Measurements from ENCODE around the gene HLA-DQB1.
A peak's percentile ranks its signal among the peaks of the same experiment; 100 is the strongest.

HLA-DQB1 gene

DNA sequence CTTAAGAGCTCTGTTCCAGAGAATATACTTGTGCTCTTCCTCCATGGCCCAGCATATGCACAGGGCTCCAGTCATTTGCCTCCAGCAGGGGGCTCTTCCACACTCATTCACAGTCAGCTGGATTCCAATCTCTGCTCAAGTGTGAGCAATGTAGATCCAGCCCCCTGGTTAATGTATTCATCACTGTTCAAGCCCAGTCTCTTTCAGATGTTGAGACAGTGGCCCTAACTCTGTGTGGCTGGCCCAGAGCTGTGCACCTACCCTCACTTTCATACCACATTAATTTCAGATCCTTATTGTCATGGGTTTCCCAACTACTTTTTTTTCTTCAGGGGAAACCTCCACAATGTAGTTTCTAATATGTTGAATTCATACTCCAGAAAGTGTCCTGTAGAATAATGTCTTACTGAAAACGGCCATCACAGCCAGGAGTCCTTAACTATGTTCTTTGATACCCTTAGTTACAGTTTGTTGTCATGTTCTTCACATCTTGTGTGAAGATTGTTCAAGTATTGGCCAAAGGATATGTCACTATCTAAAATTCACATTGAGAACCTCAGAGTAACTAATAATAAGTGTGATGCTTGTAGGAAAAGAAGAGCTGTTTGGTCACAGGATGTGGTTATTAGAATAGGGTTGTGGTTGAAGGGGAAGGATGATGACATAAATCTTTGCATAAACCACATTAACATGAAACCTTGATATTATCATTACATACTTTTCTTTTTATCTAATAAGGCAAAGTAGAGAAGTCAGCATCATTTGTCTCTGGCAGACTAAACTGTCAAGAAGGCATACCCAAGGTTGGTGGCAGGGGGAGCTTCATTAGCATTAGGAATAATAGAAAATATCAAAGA lies 43.7 kb downstream of the HLA-DQB1 start:
- H3K4me1 Mint-ChIP-seq, result peaks cover 37% of the 10 kb centered on the region
- H3K27ac Mint-ChIP-seq, result peak overlapping the region; percentile 89
- H3K9me3 Mint-ChIP-seq, result peaks cover 5% of the 10 kb centered on the region
- peak; percentile 10 to 69 for DNase-seq (ENCODE audit: low spot score in 2 of 2)
- peak; percentile 91 for ATAC-seq
- peaks cover 7% of the 10 kb centered on the region for H3K36me3 Mint-ChIP-seq
- peak overlapping the region; percentile 23 for H3K4me3 Mint-ChIP-seq

DNA sequence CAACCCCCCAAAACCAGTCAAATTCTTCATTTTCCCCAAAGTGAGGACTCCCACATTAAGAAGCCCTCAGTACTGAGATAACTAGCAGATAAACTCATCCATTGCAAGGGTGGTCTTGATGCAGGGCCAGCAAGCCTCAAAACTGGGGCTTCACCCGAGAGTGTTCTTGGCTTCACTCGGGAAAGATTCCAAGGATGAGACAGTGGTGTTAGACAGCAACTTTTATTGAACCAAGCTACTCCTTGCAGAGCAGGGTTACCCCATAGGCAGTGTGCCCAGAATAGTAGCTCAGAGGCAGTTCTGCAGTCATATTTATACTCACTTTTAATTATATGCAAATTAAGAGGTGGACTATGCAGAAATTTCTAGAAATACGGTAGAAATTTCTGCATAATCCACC lies 45.1 kb downstream of the HLA-DQB1 start:
- H3K36me3 Mint-ChIP-seq, result peaks cover 7% of the 10 kb centered on the region
- H3K4me1 Mint-ChIP-seq, result peaks cover 35% of the 10 kb centered on the region
- H3K4me3 Mint-ChIP-seq, result no peak overlapping the region
- ATAC-seq (no peak), DNase-seq (ENCODE audit: low spot score in 2 of 2) (no peak)
- no peak overlapping the region for H3K27ac Mint-ChIP-seq
- H3K9me3 Mint-ChIP-seq, result peaks cover 5% of the 10 kb centered on the region

DNA sequence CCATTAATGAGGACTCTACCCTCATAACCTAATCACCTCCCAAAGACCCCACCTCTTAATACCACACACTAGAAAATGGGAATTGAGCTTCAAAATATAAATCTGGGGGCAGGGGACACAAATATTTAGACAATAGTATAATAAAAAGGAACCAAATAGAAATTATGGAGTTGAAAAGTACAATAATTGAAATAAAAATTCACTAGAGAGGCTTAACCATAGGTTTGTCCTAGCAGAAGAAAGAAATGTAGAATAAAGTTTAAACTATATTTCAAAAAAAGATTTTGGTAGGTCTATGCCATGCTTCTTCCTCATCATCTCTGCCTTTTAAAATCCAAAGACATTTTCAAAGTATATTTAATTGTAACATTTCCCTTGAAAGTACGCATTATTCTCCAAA lies 48.7 kb downstream of the HLA-DQB1 start:
- H3K4me1 Mint-ChIP-seq, result peaks cover 20% of the 10 kb centered on the region
- ATAC-seq, result no peak

DNA sequence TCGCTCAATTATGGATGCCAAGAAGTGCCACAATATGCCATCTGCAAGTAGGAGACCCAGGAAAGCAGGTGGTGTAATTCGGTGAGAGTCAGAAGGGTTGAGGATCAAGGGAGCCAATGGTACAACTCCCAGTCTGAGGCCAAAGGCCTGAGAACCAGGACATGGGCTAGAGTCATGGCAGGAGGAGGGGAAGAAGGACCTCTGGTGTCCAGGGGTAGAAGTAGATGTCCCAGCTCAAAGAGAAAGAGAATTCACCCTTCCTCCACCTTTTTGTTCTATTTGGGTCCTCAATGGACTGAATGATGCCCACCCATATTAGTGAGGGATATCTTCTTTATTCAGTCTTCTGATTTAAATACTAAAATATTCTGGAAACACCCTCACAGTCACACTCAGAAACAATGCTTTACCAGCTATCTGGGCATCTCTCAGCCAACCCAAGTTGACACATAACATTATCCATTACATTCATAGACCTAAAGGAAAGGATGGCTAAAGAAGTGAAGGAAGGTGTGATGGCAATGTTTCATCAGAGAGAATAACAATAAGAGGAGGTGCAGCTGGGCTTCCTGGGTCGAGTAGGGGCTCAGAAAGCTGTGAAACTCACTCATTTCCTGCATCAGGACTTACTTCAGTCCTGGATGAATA lies 50.4 kb downstream of the HLA-DQB1 start:
- Mint-ChIP-seq H3K4me1 (peaks cover 9% of the 10 kb centered on the region), H3K9me3 (peaks cover 5% of the 10 kb centered on the region), H3K4me3 (no peak overlapping the region), H3K27ac (peak overlapping the region; percentile 24), H3K36me3 (no peaks in the 10 kb centered on the region)
- ATAC-seq (no peak), DNase-seq (ENCODE audit: low spot score in 2 of 2) (no peak)

More for the DNA sequence above, 48.7 kb downstream of the HLA-DQB1 start:
- no peak for DNase-seq (ENCODE audit: low spot score in 2 of 2)
- H3K4me3 Mint-ChIP-seq, result no peak overlapping the region
- H3K27ac Mint-ChIP-seq, result no peak overlapping the region
- H3K9me3 Mint-ChIP-seq, result peaks cover 5% of the 10 kb centered on the region
- peaks cover 1% of the 10 kb centered on the region for H3K36me3 Mint-ChIP-seq

DNA sequence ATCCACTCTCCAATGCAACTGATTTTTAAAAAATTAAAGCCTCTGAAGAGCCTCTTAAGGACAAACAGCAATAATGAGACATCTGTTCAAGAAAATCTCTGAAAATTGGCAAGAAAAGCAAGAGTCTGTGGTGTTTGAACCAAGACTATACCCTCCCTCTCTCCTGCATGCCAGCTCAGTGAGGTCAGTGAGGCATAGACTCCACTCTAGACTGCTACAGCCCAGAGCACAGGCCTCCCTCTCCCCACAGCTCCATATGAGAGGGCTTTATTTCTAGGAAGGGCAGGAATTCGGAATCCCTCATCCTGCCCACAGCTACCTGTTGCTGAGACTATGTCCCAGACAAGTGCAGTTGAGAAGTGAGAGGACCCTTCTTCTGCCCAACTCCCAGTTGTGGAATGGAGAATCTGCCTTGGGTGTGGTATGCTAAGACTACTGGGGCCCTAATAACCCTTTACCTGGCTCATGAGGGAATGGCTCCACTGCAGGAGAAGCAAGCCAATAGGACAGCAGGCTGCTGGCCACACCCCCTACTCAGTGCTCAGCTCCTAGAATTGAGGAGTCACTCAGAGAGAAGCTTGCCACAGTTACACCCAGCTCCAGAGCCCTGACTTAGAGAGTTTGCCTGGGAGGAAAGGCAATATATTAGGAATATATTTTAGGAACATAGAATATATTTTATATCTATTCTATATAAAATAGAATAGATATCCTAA lies 51.9 kb downstream of the HLA-DQB1 start:
- Mint-ChIP-seq H3K9me3 (peaks cover 5% of the 10 kb centered on the region), H3K27ac (no peak overlapping the region), H3K36me3 (no peaks in the 10 kb centered on the region), H3K4me3 (no peak overlapping the region), H3K4me1 (peaks cover 9% of the 10 kb centered on the region)
- ATAC-seq (no peak), DNase-seq (ENCODE audit: low spot score in 2 of 2) (no peak)

DNA sequence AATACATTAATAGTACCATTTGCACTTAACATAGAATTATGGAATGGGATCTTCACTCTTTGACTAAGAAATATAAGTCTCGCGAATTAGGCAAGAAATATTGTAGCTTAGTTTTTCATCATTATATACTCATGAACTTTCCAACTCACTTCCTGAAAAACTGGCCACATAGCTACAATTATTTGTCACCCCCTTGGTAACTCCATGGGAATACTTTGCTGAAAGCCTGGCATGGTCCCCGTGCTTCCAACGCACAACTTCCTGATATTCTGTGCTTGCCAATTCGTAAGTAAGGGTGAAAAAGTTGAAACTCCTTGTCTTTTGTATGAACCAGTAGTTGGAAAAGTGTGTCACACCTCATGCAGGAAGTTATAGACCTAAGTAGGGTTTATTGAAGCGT lies 53.0 kb downstream of the HLA-DQB1 start:
- no peaks in the 10 kb centered on the region for H3K36me3 Mint-ChIP-seq
- no peak overlapping the region for H3K27ac Mint-ChIP-seq
- peaks cover 5% of the 10 kb centered on the region for H3K9me3 Mint-ChIP-seq
- H3K4me3 Mint-ChIP-seq, result no peak overlapping the region
- no peak for DNase-seq (ENCODE audit: low spot score in 2 of 2)
- no peak for ATAC-seq
- H3K4me1 Mint-ChIP-seq, result peaks cover 9% of the 10 kb centered on the region

DNA sequence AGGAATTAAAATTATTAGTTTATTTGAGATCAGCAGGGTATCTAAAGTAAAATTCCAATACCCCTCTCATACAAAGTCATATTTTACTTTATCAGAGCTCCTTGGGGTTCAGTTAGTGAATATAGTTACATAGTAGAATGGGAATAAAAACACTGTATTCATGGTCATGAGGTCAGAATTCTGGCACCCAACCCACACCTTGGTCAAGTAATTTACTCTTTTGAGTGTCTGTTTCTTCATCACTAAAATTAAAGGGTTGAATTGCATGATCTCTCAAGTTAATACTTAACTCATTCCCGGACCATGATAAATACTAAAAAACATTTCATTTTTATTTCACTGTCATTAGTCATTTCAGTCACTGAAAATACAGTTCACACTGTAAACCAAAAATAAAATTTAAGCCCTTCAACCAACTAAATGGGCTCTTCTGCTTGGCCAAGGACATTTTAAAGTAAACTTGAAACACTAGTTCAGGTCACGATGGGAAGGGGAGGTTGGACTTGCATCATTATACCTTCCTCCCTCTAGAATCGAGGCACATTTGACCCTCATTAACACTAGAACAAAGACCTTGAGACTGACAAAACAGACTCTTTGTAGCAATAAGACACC lies 55.7 kb downstream of the HLA-DQB1 start:
- no peak overlapping the region for H3K4me3 Mint-ChIP-seq
- H3K27ac Mint-ChIP-seq, result no peak overlapping the region
- peaks cover 8% of the 10 kb centered on the region for H3K4me1 Mint-ChIP-seq
- ATAC-seq, result no peak
- H3K9me3 Mint-ChIP-seq, result no peaks in the 10 kb centered on the region
- DNase-seq (ENCODE audit: low spot score in 2 of 2), result no peak
- no peaks in the 10 kb centered on the region for H3K36me3 Mint-ChIP-seq

DNA sequence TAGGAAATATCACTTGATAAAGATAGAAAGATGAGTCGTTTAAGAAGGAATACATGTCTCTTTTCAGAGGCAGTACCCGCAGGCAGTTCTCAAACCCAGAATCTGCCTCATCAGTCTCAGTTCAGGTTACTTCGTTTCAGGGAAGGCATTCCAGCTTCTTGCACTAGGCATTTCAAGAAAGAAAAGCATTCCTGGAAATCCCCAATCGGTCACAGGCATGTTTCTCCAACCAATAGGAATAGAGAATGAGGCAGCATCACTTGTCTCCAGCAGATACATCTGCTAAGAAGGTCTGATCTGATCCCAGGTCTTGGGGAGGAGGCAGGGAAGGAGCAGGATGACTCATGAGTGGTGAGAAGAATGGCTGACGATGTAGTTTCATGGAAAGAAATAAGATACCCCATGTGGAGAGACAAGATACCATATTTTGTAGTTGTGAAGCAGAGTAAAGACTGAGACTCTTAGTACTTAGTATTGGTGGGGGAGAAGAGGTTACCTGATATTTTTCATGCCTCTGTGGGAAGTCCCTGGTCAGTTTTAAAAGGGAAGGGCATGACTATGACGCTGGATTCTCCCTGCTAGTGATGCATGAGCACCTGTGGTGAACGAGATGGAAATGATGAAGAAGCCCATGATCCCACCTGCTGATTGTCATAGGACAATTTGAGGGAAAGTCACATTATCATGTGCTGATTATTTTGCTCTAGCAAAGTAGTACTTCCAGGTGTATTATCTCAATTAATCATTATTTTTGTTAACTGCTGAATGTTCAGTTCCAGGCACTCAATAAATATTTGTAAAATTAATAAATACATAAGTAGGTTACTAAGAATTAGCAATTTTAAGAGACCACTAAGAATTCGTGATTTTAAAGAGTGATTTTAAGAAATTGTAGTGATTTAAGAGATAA lies 56.5 kb downstream of the HLA-DQB1 start:
- H3K4me3 Mint-ChIP-seq, result no peak overlapping the region
- H3K36me3 Mint-ChIP-seq, result no peaks in the 10 kb centered on the region
- peak; percentile 34 to 89 for DNase-seq (ENCODE audit: low spot score in 2 of 2)
- H3K27ac Mint-ChIP-seq, result no peak overlapping the region
- no peaks in the 10 kb centered on the region for H3K9me3 Mint-ChIP-seq
- peaks cover 7% of the 10 kb centered on the region for H3K4me1 Mint-ChIP-seq
- peak; percentile 99 for ATAC-seq
